ENCODE results near the gene GABRB1.
"Not testable (repeated sequence)": the region's sequence is repeated elsewhere in the genome, so short reads cannot be mapped to it uniquely, and the experiment has no call there.

GABRB1 gene

GRCh38 chr4:47287735-47288134 lies 256.4 kb downstream of the GABRB1 start:
- Histone ChIP-seq H3K4me2 (no peak overlapping the region), H3K4me1 (ENCODE audit: low read depth, poor library complexity, severe bottlenecking) (peaks cover 4% of the 10 kb centered on the region), H4K20me1 (ENCODE audit: insufficient read depth) (no peaks in the 10 kb centered on the region), H3K27me3 (ENCODE audit: insufficient read depth, low read depth) (no peaks in the 10 kb centered on the region), H3K79me2 (ENCODE audit: insufficient read depth, low read depth) (no peaks in the 10 kb centered on the region), H3K27ac (no peak overlapping the region), H3K36me3 (ENCODE audit: insufficient read depth) (no peaks in the 10 kb centered on the region), H2AFZ (ENCODE audit: low read depth) (no peak overlapping the region), H3K4me3 (IDR thresholded peaks at IDR 0.05; ENCODE audit: insufficient read depth, low read depth, low read length) (no peak overlapping the region), H3K9ac (no peak overlapping the region)
- no peak for TF ChIP-seq CTCF (conservative IDR thresholded peaks at IDR 0.05; ENCODE audit: low read depth, low read length)

GRCh38 chr4:47289805-47290204 lies 258.4 kb downstream of the GABRB1 start:
- Histone ChIP-seq H3K4me3 (IDR thresholded peaks at IDR 0.05; ENCODE audit: insufficient read depth, low read depth, low read length) (no peak overlapping the region), H3K27me3 (ENCODE audit: insufficient read depth, low read depth) (no peaks in the 10 kb centered on the region), H3K36me3 (ENCODE audit: insufficient read depth) (no peaks in the 10 kb centered on the region), H3K79me2 (ENCODE audit: insufficient read depth, low read depth) (no peaks in the 10 kb centered on the region), H3K4me1 (ENCODE audit: low read depth, poor library complexity, severe bottlenecking) (peaks cover 4% of the 10 kb centered on the region), H3K27ac (no peak overlapping the region), H3K4me2 (no peak overlapping the region), H2AFZ (ENCODE audit: low read depth) (no peak overlapping the region), H4K20me1 (ENCODE audit: insufficient read depth) (no peaks in the 10 kb centered on the region), H3K9ac (no peak overlapping the region)
- TF ChIP-seq CTCF (conservative IDR thresholded peaks at IDR 0.05; ENCODE audit: low read depth, low read length) = no peak

GRCh38 chr4:47290873-47291272 lies 259.5 kb downstream of the GABRB1 start:
- not testable (repeated sequence) for H2AFZ ChIP-seq (ENCODE audit: low read depth); H3K4me3 ChIP-seq (IDR thresholded peaks at IDR 0.05; ENCODE audit: insufficient read depth, low read depth, low read length); H3K27me3 ChIP-seq (ENCODE audit: insufficient read depth, low read depth); H3K9ac ChIP-seq; H3K36me3 ChIP-seq (ENCODE audit: insufficient read depth); H4K20me1 ChIP-seq (ENCODE audit: insufficient read depth); H3K27ac ChIP-seq; H3K4me2 ChIP-seq; H3K79me2 ChIP-seq (ENCODE audit: insufficient read depth, low read depth); H3K4me1 ChIP-seq (ENCODE audit: low read depth, poor library complexity, severe bottlenecking)

- Histone ChIP-seq H3K27me3 (ENCODE audit: insufficient read depth, low read depth) (no peaks in the 10 kb centered on the region), H3K79me2 (ENCODE audit: insufficient read depth, low read depth) (no peaks in the 10 kb centered on the region), H3K4me1 (ENCODE audit: low read depth, poor library complexity, severe bottlenecking) (no peaks in the 10 kb centered on the region), H3K4me2 (no peak overlapping the region), H4K20me1 (ENCODE audit: insufficient read depth) (no peaks in the 10 kb centered on the region), H3K27ac (no peak overlapping the region), H3K9ac (no peak overlapping the region), H2AFZ (ENCODE audit: low read depth) (no peak overlapping the region), H3K36me3 (ENCODE audit: insufficient read depth) (no peaks in the 10 kb centered on the region), H3K4me3 (IDR thresholded peaks at IDR 0.05; ENCODE audit: insufficient read depth, low read depth, low read length) (no peak overlapping the region)
- no peak for TF ChIP-seq CTCF (conservative IDR thresholded peaks at IDR 0.05; ENCODE audit: low read depth, low read length)
Measured at GRCh38 chr4:47309165-47309564, 277.8 kb downstream of the GABRB1 start.

DNA sequence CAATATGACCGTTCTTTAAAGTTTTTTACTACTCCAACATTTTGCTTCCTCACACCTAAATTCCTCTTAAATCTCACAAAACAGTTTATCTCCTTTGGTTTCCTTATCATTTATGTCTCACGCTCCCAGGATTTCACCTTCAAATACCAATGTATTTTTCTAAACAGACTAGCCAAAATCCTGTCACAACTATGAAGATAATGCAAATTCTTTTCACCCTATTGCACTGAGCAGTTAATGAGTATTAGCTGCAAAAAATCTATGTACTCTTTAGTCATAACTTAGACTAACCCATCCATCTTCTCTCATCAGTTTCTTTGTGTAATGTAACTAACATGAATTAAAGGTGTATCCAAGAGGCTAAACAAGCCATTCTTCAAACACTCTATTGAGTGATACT lies 280.8 kb downstream of the GABRB1 start:
- no peaks in the 10 kb centered on the region for H4K20me1 ChIP-seq (ENCODE audit: insufficient read depth)
- no peaks in the 10 kb centered on the region for H3K27me3 ChIP-seq (ENCODE audit: insufficient read depth, low read depth)
- no peak overlapping the region for H3K4me2 ChIP-seq
- no peak for TF ChIP-seq CTCF (conservative IDR thresholded peaks at IDR 0.05; ENCODE audit: low read depth, low read length)
- no peak overlapping the region for H3K4me3 ChIP-seq (IDR thresholded peaks at IDR 0.05; ENCODE audit: insufficient read depth, low read depth, low read length)
- no peaks in the 10 kb centered on the region for H3K4me1 ChIP-seq (ENCODE audit: low read depth, poor library complexity, severe bottlenecking)
- H2AFZ ChIP-seq (ENCODE audit: low read depth) = no peak overlapping the region
- H3K79me2 ChIP-seq (ENCODE audit: insufficient read depth, low read depth) = no peaks in the 10 kb centered on the region
- H3K36me3 ChIP-seq (ENCODE audit: insufficient read depth) = no peaks in the 10 kb centered on the region
- no peak overlapping the region for H3K9ac ChIP-seq
- no peak overlapping the region for H3K27ac ChIP-seq
